Muscle of leg (tissue), 11 donors: ENCODE results near the gene KDM4C. TPM values are rescaled to one million over a fixed set of nuclear protein-coding genes. Genes with fewer than 3 reads are reported as not detected.
A peak's percentile ranks its signal among the peaks of the same experiment; 100 is the strongest.

Experiments used
- DNase-seq: peaks from one replicate; pipeline ENCODE4 v3.0.0; 2013
- H3K27ac ChIP-seq: one replicate; pipeline ENCODE4 v1.5.1; 2013; ENCODE audit warnings: mild to moderate bottlenecking, low read length, control low read depth
- H3K27me3 ChIP-seq: one replicate; pipeline ENCODE4 v1.6.1; 2013; ENCODE audit warnings: low read length; ENCODE audit not compliant: control insufficient read depth, insufficient read depth
- H3K36me3 ChIP-seq: one replicate; pipeline ENCODE4 v1.6.1; 2013; ENCODE audit warnings: low read length; ENCODE audit not compliant: control insufficient read depth, insufficient read depth
- H3K4me1 ChIP-seq: one replicate; pipeline ENCODE4 v1.6.1; 2013; ENCODE audit warnings: low read length; ENCODE audit not compliant: control insufficient read depth, insufficient read depth
- H3K4me3 ChIP-seq: one replicate; pipeline ENCODE4 v1.5.1; 2013; ENCODE audit warnings: low read length, control low read depth
- H3K9me3 ChIP-seq: replicated peaks from 2 replicates; pipeline ENCODE4 v1.6.1; 2013; ENCODE audit warnings: low read depth, low read length; ENCODE audit not compliant: control insufficient read depth
- WGBS: methylation state at CpG from one replicate; pipeline ENCODE4 v1.1.5; 2013; ENCODE audit warnings: missing lambda C conversion rate; ENCODE audit not compliant: insufficient coverage; 5-methylcytosine and 5-hydroxymethylcytosine counted together
- polyA plus RNA-seq, 8 donors: library from polyadenylated mRNA; unstranded; fragments of 120-200 nt; gene quantifications; one replicate each; pipeline versions ENCODE4 v1.2.1 to v1.2.3, GENCODE V29; 2013; ENCODE audit warnings: inconsistent platforms in 1 of 8, low replicate concordance in 1 of 8; ENCODE audit not compliant: insufficient read length in 8 of 8, insufficient read depth in 1 of 8
- total RNA-seq: library from RNA; stranded (reverse); fragments of 120-200 nt; gene quantifications from one replicate; pipeline ENCODE4 v1.2.4, GENCODE V29; 2013

KDM4C gene
- total and polyA plus RNA-seq, 9 donors = 10.1 to 19.0 (median 11.2) TPM

DNA sequence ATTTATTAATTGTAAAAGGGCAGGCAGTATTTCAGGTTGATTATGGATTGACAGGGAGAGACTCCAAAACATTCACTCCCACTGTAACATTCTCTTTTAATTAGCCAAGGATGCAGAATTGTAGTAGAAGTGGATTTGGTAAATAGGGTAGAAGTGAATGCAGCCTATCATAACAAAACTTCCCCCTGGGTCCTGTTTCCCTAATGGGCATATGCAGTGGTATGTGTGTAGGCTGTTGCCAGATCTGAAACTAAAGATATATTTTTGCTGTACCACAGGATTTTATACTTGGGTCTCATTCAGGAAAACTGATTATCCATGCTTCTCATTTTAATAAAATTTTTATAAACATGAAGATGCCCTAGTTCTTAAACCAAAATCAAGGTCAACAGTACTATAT lies 351.2 kb downstream of the KDM4C start:
- no peak overlapping the region for H3K27ac ChIP-seq
- no peaks in the 10 kb centered on the region for H3K27me3 ChIP-seq
- H3K9me3 ChIP-seq = no peaks in the 10 kb centered on the region
- H3K36me3 ChIP-seq = no peaks in the 10 kb centered on the region
- peaks cover 2% of the 10 kb centered on the region for H3K4me1 ChIP-seq
- no peak for DNase-seq
- no peak overlapping the region for H3K4me3 ChIP-seq

DNA sequence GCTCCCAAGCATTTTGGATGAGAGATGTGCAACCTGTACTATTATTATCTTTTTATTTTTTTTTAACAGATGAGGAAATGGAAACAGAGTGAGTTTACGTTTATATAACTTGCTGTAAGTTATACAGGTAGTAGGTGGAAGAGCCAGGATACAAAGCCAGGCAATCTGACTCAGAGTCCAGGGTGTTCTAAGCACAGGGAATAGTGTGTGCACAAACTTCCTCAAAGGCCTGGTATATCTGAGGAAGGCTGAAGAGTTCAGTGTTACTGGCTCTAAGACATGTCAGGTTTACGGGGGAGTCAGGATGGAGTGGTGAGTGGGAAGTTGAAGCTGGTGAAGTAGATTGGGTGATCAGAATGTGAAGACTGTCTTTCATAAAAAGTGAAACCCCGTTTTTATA lies 353.6 kb downstream of the KDM4C start:
- H3K36me3 ChIP-seq = no peaks in the 10 kb centered on the region
- no peaks in the 10 kb centered on the region for H3K27me3 ChIP-seq
- no peak overlapping the region for H3K27ac ChIP-seq
- WGBS = 67% methylated on average over 1 of the region's 3 CpGs
- DNase-seq = no peak
- no peaks in the 10 kb centered on the region for H3K9me3 ChIP-seq
- H3K4me1 ChIP-seq = no peaks in the 10 kb centered on the region
- H3K4me3 ChIP-seq = no peak overlapping the region

DNA sequence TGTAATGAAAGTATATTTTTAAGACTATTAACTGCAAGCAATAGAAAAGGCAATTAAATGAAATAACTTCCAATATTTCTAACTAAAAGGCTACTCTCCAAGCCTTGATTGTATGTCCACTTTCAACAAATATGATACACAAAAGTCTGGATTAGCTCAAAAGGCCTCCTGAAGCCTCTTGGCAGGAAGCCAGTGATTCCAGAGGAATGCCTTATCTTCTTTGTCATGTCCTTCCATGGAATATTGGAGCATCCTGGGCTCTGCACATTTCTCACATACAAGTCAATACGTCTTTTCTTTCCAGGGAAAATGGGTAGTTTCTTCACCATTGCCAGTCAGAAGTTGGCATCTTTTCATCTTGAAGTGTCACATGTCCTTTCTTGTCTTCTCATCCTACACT lies 357.8 kb downstream of the KDM4C start:
- Histone ChIP-seq H3K4me3 (no peak overlapping the region), H3K27ac (no peak overlapping the region), H3K36me3 (no peaks in the 10 kb centered on the region), H3K4me1 (no peaks in the 10 kb centered on the region), H3K27me3 (no peaks in the 10 kb centered on the region), H3K9me3 (no peaks in the 10 kb centered on the region)
- DNase-seq = no peak
- WGBS = no CpG with 5 or more reads among the region's 1 CpG

DNA sequence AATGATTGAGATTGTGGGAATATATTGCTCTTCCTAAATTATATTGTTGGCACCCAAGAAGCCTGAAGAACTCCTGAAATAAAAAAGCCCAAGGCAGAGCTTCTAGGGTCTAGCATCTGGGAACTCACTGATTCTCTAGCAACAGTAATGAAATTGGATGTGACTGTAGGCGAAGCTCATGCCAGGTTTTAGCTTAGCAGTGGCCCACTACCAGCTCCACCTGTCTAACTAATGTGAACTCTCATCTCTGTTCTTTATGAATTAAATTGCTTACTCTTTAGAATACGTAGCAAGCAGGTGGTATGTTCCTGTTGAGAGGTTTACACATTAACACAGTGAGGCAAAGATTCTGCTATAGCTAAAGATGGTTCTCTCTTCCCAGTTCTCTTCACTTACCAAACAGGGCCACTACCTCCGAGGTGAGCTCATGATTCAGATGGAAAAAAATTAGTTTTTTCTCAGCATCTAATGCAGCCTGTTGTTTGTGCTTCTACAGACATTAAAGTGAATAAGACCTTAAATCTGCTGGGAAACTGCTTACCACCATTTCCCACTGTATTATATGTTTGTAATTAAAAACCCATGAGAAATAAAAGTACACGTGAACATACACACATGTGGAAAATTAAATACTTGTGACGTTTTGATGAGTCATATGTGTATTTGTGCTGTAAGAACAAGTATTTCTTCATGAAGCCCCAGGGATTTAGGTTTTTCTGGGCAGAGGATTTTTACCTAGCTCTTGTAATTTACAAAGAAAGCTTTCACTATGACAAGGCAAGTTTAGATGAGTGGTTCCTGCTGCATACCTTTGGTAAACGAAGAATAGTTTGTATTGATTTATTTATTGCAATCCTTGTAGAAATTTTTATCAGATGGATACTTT lies 360.1 kb downstream of the KDM4C start:
- Histone ChIP-seq H3K4me1 (no peaks in the 10 kb centered on the region), H3K4me3 (no peak overlapping the region), H3K27me3 (no peaks in the 10 kb centered on the region), H3K9me3 (no peaks in the 10 kb centered on the region), H3K27ac (no peak overlapping the region), H3K36me3 (no peaks in the 10 kb centered on the region)
- WGBS = no CpG with 5 or more reads among the region's 6 CpGs
- peak; percentile 36 for DNase-seq

DNA sequence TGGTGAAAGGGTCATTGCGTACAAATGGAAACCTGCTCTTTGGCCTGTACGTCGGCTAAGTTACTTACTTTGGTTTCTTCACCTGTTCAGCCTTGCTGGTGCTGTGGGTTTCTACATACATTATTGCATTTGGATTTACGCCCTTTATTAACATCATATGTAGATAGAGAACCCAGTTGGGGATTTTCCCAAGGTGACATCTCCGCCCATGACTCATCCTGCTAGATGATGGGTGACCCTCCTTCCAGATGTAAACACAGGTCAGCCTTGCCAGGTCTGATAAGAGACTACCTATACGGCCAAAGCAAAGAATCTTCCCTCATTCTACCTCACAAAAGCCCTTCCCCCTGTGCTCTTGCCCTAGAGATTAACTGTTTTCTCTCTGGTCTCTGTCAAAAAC lies 360.9 kb downstream of the KDM4C start:
- no peak for DNase-seq
- Histone ChIP-seq H3K4me1 (no peaks in the 10 kb centered on the region), H3K27me3 (no peaks in the 10 kb centered on the region), H3K4me3 (no peak overlapping the region), H3K36me3 (no peaks in the 10 kb centered on the region), H3K9me3 (no peaks in the 10 kb centered on the region), H3K27ac (no peak overlapping the region)
- WGBS = 100% methylated on average over 1 of the region's 6 CpGs

DNA sequence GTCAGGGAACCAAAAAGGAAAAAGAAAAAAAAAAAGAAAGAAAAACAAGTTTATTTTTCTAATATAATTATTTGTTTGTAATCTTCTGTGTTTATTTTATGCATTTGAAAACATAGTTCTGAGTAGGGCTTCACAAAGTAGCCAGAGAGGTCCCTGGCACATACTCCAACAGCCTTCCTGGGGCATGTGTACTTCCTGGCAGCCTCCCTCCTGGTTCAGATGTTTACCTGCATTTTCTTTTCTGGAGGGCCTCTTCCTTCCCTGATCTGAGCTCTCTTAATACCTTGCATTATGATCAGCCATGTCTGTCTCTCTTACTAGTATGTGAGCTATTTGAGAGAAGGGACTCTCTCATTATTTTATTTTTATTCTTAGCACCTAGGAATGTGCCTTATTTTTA lies 361.8 kb downstream of the KDM4C start:
- Histone ChIP-seq H3K36me3 (peaks cover 2% of the 10 kb centered on the region), H3K4me1 (no peaks in the 10 kb centered on the region), H3K27me3 (no peaks in the 10 kb centered on the region), H3K27ac (no peak overlapping the region), H3K9me3 (no peaks in the 10 kb centered on the region), H3K4me3 (no peak overlapping the region)
- DNase-seq = no peak

DNA sequence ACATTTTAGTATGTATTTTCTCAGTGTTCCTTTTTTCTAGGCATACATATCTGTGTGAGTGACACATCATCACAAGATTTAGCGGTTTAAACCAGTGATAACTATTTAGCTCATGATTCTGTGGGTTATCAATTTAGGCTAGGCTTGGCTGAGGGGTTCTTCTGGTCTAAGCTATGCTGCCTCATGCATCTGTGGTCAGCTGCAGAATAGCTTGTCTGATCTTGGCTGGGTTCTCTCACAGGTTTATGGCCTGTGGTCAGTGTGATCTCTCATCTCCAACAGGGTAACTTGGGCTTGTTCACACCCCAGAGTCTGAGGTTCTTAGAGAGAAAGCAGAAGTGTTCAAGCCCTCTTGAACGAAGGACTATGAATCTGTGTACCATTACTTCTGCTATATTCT lies 363.3 kb downstream of the KDM4C start:
- H3K4me1 ChIP-seq = no peaks in the 10 kb centered on the region
- no peak overlapping the region for H3K27ac ChIP-seq
- H3K27me3 ChIP-seq = no peaks in the 10 kb centered on the region
- H3K9me3 ChIP-seq = no peaks in the 10 kb centered on the region
- no peak overlapping the region for H3K4me3 ChIP-seq
- no peak for DNase-seq
- H3K36me3 ChIP-seq = peaks cover 2% of the 10 kb centered on the region
- WGBS = 80% methylated on average over 1 of the region's 2 CpGs

DNA sequence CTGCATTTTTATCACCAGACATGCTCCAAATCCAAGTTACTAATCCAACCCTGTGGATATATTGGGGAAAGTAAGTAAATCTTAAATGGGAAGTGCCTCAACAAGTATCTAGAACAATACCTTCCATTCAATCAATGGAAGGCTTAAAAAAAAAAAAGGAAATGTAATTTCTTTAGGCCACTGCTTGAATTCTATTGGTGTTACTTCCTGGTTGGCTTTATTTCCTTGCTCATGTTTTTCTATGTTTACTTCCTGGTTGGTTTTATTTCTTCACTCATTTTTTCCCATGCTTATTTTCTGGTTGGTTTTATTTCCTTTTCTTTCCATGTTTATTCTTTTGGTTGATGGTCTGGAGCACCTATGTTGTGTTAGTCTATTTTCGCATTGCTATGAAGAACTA lies 363.9 kb downstream of the KDM4C start:
- Histone ChIP-seq H3K4me3 (no peak overlapping the region), H3K9me3 (no peaks in the 10 kb centered on the region), H3K27me3 (no peaks in the 10 kb centered on the region), H3K36me3 (peaks cover 2% of the 10 kb centered on the region), H3K27ac (no peak overlapping the region), H3K4me1 (no peaks in the 10 kb centered on the region)
- DNase-seq = no peak
- WGBS = 100% methylated on average over 1 of the region's 1 CpG

DNA sequence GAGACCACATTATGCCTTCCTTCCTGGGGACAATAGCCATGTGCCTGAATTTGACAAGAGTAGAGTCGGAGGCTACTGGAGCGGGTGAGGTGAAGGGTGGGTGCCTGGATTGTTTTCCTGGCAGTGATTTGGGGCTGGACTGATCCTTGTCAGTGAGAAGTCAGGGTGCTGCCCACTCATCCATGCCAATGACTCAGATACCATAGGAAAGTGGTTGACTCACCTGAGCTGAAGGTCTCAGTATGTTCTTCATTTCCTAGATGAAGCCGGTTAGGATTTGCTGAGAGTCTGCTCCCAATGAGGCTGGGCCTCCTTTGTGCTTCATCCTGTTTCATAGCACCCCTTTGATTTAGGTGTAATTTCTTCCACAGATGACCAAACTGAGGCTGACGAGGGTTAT lies 366.0 kb downstream of the KDM4C start:
- no peak for DNase-seq
- Histone ChIP-seq H3K9me3 (no peaks in the 10 kb centered on the region), H3K27ac (no peak overlapping the region), H3K4me3 (no peak overlapping the region), H3K4me1 (no peaks in the 10 kb centered on the region), H3K27me3 (no peaks in the 10 kb centered on the region), H3K36me3 (peaks cover 2% of the 10 kb centered on the region)
- WGBS = 80% methylated on average over 1 of the region's 4 CpGs

DNA sequence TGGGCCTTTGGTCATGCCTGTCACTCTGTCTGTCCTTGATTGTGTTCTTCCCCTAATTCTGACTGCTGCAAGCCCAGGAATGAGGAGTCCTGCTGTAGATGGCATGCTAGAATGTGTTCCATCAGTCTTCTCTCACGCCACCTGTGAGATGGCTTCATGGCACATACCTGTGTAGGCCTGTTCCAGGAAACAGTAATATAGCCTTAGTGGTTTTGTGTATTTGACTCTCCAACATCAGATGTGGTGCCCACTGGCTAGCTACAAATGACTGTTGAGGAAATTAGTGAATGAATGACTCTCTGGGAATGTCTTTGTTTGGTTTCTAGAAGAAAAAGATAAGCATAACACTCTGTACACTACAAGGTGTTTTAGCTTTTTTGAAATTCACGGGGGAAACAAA lies 367.5 kb downstream of the KDM4C start:
- H3K36me3 ChIP-seq = peaks cover 2% of the 10 kb centered on the region
- H3K4me3 ChIP-seq = no peak overlapping the region
- no peak overlapping the region for H3K27ac ChIP-seq
- no peaks in the 10 kb centered on the region for H3K4me1 ChIP-seq
- no peaks in the 10 kb centered on the region for H3K9me3 ChIP-seq
- no peak for DNase-seq
- 100% methylated on average over 1 of the region's 2 CpGs for WGBS
- no peaks in the 10 kb centered on the region for H3K27me3 ChIP-seq

DNA sequence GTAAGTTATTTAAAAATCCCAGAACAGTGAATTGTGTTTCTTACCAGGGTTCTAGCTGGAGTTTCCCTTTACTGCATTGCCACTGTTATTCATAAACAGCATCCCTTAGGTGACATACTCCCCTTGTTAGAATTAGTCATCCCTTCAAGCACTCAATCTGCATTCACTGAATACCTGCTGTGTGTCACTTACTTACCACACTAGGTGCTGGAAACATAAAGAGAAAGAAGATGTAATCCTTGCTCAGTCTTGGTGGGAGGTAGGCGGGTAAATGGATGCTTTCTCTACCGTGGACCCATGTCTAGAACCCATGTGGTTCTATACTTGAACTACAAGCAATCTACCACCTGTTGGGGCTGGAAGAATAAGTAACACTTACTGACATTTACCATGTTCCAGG lies 371.6 kb downstream of the KDM4C start:
- DNase-seq = no peak
- H3K27ac ChIP-seq = no peak overlapping the region
- no peak overlapping the region for H3K4me3 ChIP-seq
- H3K9me3 ChIP-seq = no peaks in the 10 kb centered on the region
- no peaks in the 10 kb centered on the region for H3K27me3 ChIP-seq
- H3K4me1 ChIP-seq = no peaks in the 10 kb centered on the region
- peaks cover 2% of the 10 kb centered on the region for H3K36me3 ChIP-seq
- WGBS = no CpG with 5 or more reads among the region's 2 CpGs
